GM12872 (cell line): Measurements from ENCODE around the gene USP7.
A peak's percentile ranks its signal among the peaks of the same experiment; 100 is the strongest.

Experiments
- CTCF ChIP-seq: IDR thresholded peaks from 3 replicates; pipeline ENCODE4 v1.5.1; 2011; ENCODE audit warnings: low read depth, mild to moderate bottlenecking, low read length, moderate library complexity; ENCODE audit not compliant: insufficient read depth

The USP7 gene

GRCh38 chr16:8945626-8946296, 17.9 kb downstream of the USP7 start:
- no peak for TF ChIP-seq CTCF

- TF ChIP-seq CTCF = peak; percentile 23; the same call in 1 of the 3 replicates
Measured at GRCh38 chr16:8943966-8944759, 19.5 kb downstream of the USP7 start.

- TF ChIP-seq CTCF = no peak
Measured at GRCh38 chr16:8943001-8943763, 20.5 kb downstream of the USP7 start.

- no peak for TF ChIP-seq CTCF
Measured at GRCh38 chr16:8941718-8942344, 21.9 kb downstream of the USP7 start.

GRCh38 chr16:8937803-8938202, 25.9 kb downstream of the USP7 start:
- no peak for TF ChIP-seq CTCF

- TF ChIP-seq CTCF = peak; percentile 85
Measured at GRCh38 chr16:8936421-8936820, 27.3 kb downstream of the USP7 start.

GRCh38 chr16:8935989-8936388, 27.7 kb downstream of the USP7 start:
- peak; percentile 41; the same call in 2 of the 3 replicates for TF ChIP-seq CTCF
